ENCODE data around the gene FLNB. TPM values are rescaled to one million over a fixed set of nuclear protein-coding genes. Genes with fewer than 3 reads are reported as not detected.

Gene FLNB
- total RNA-seq, 1 donor from 2014 or later, result 521 TPM

- no peak overlapping the region for H2AFZ ChIP-seq (ENCODE audit: low read depth, low read length)
- H3K27ac Mint-ChIP-seq (ENCODE audit: unreplicated experiment), result no peak overlapping the region
Measured at GRCh38 chr3:58188921-58189451, 180.8 kb downstream of the FLNB start.

GRCh38 chr3:58189691-58190090 is 181.5 kb downstream of the FLNB start:
- Mint-ChIP-seq H3K27ac (ENCODE audit: unreplicated experiment) (no peak overlapping the region), H3K36me3 (ENCODE audit: low read depth, unreplicated experiment) (no peaks in the 10 kb centered on the region), H3K4me3 (ENCODE audit: unreplicated experiment) (no peak overlapping the region), H3K27me3 (ENCODE audit: low read depth, unreplicated experiment) (peaks cover 10% of the 10 kb centered on the region), H3K9me3 (ENCODE audit: unreplicated experiment) (no peaks in the 10 kb centered on the region), H3K4me1 (ENCODE audit: low read depth, unreplicated experiment) (peaks cover 2% of the 10 kb centered on the region)
- DNase-seq (ENCODE audit: low read depth), result no peak
- H4K20me1 ChIP-seq (ENCODE audit: insufficient read depth, low read length), result no peaks in the 10 kb centered on the region
- no peak overlapping the region for H3K9ac ChIP-seq (ENCODE audit: low read length)
- no peak overlapping the region for H3K4me3 ChIP-seq (ENCODE audit: insufficient read depth, low read depth, low read length)
- H3K4me1 ChIP-seq (ENCODE audit: insufficient read depth, low read length), result no peaks in the 10 kb centered on the region
- H3K4me2 ChIP-seq (ENCODE audit: low read length), result no peak overlapping the region
- TF ChIP-seq CTCF (IDR thresholded peaks at IDR 0.05; ENCODE audit: insufficient read depth, low read depth, low read length), result no peak
- no peak for TF ChIP-seq EZH2 (IDR thresholded peaks at IDR 0.05; ENCODE audit: insufficient read depth, low read length)
- no peaks in the 10 kb centered on the region for H3K36me3 ChIP-seq (ENCODE audit: insufficient read depth, low read length)
- H3K27ac ChIP-seq (ENCODE audit: low read depth, low read length), result no peak overlapping the region
- H2AFZ ChIP-seq (ENCODE audit: low read depth, low read length), result no peak overlapping the region
- H3K27me3 ChIP-seq (ENCODE audit: insufficient read depth, low read length), result no peaks in the 10 kb centered on the region
- H3K79me2 ChIP-seq (ENCODE audit: insufficient read depth, low read length), result no peaks in the 10 kb centered on the region
- H3K9me3 ChIP-seq (ENCODE audit: insufficient read depth, low read depth, low read length), result no peaks in the 10 kb centered on the region
- FAIRE-seq, result no peak

More at GRCh38 chr3:58188921-58189451, 180.8 kb downstream of the FLNB start:
- Histone ChIP-seq H3K4me2 (ENCODE audit: low read length) (no peak overlapping the region), H3K9ac (ENCODE audit: low read length) (no peak overlapping the region), H3K4me3 (ENCODE audit: insufficient read depth, low read depth, low read length) (no peak overlapping the region), H3K27ac (ENCODE audit: low read depth, low read length) (no peak overlapping the region), H3K27me3 (ENCODE audit: insufficient read depth, low read length) (no peaks in the 10 kb centered on the region), H4K20me1 (ENCODE audit: insufficient read depth, low read length) (no peaks in the 10 kb centered on the region), H3K79me2 (ENCODE audit: insufficient read depth, low read length) (no peaks in the 10 kb centered on the region), H3K36me3 (ENCODE audit: insufficient read depth, low read length) (no peaks in the 10 kb centered on the region), H3K9me3 (ENCODE audit: insufficient read depth, low read depth, low read length) (no peaks in the 10 kb centered on the region), H3K4me1 (ENCODE audit: insufficient read depth, low read length) (no peaks in the 10 kb centered on the region)
- Mint-ChIP-seq H3K27me3 (ENCODE audit: low read depth, unreplicated experiment) (peaks cover 10% of the 10 kb centered on the region), H3K4me3 (ENCODE audit: unreplicated experiment) (no peak overlapping the region), H3K4me1 (ENCODE audit: low read depth, unreplicated experiment) (peaks cover 2% of the 10 kb centered on the region), H3K36me3 (ENCODE audit: low read depth, unreplicated experiment) (no peaks in the 10 kb centered on the region), H3K9me3 (ENCODE audit: unreplicated experiment) (no peaks in the 10 kb centered on the region)
- DNase-seq (ENCODE audit: low read depth) (no peak), FAIRE-seq (no peak)
- TF ChIP-seq CTCF (IDR thresholded peaks at IDR 0.05; ENCODE audit: insufficient read depth, low read depth, low read length) (no peak), EZH2 (IDR thresholded peaks at IDR 0.05; ENCODE audit: insufficient read depth, low read length) (no peak)

GRCh38 chr3:58190291-58190690 is 182.1 kb downstream of the FLNB start:
- Mint-ChIP-seq H3K4me1 (ENCODE audit: low read depth, unreplicated experiment) (peaks cover 2% of the 10 kb centered on the region), H3K27me3 (ENCODE audit: low read depth, unreplicated experiment) (peaks cover 11% of the 10 kb centered on the region), H3K27ac (ENCODE audit: unreplicated experiment) (no peak overlapping the region), H3K9me3 (ENCODE audit: unreplicated experiment) (no peaks in the 10 kb centered on the region), H3K36me3 (ENCODE audit: low read depth, unreplicated experiment) (no peaks in the 10 kb centered on the region), H3K4me3 (ENCODE audit: unreplicated experiment) (no peak overlapping the region)
- Histone ChIP-seq H3K9me3 (ENCODE audit: insufficient read depth, low read depth, low read length) (no peaks in the 10 kb centered on the region), H3K27ac (ENCODE audit: low read depth, low read length) (no peak overlapping the region), H3K4me1 (ENCODE audit: insufficient read depth, low read length) (no peaks in the 10 kb centered on the region), H3K4me2 (ENCODE audit: low read length) (no peak overlapping the region), H3K36me3 (ENCODE audit: insufficient read depth, low read length) (no peaks in the 10 kb centered on the region), H3K9ac (ENCODE audit: low read length) (no peak overlapping the region), H4K20me1 (ENCODE audit: insufficient read depth, low read length) (no peaks in the 10 kb centered on the region), H3K79me2 (ENCODE audit: insufficient read depth, low read length) (no peaks in the 10 kb centered on the region), H2AFZ (ENCODE audit: low read depth, low read length) (no peak overlapping the region), H3K27me3 (ENCODE audit: insufficient read depth, low read length) (no peaks in the 10 kb centered on the region), H3K4me3 (ENCODE audit: insufficient read depth, low read depth, low read length) (no peak overlapping the region)
- FAIRE-seq (no peak), DNase-seq (ENCODE audit: low read depth) (no peak)
- TF ChIP-seq CTCF (IDR thresholded peaks at IDR 0.05; ENCODE audit: insufficient read depth, low read depth, low read length) (no peak), EZH2 (IDR thresholded peaks at IDR 0.05; ENCODE audit: insufficient read depth, low read length) (no peak)
